SK-N-MC (cell line): ENCODE measurements around the gene ADGRG3.

Source experiments
- DNase-seq: peaks from one replicate; pipeline ENCODE4 v3.0.0-alpha.2; 2011; ENCODE audit warnings: low read depth, low spot score
- H3K27ac ChIP-seq: fragments of 200-600 bp; sonication (generic); 2 replicates; pipeline ENCODE4 v1.5.1; 2016; ENCODE audit warnings: mixed run types
- H3K36me3 ChIP-seq: fragments of 200-600 bp; sonication (generic); 2 replicates; pipeline ENCODE4 v1.6.1; 2017; ENCODE audit warnings: antibody characterized with exemption, low read length, mixed read lengths; ENCODE audit not compliant: insufficient read depth
- H3K4me3 ChIP-seq: fragments of 200-600 bp; sonication (generic); 2 replicates; pipeline ENCODE4 v1.5.1; 2016
- H3K9ac ChIP-seq: fragments of 200-600 bp; sonication (generic); 2 replicates; pipeline ENCODE4 v1.8.0; 2017; ENCODE audit warnings: mixed run types, mixed read lengths; ENCODE audit not compliant: insufficient read length
- H3K9me3 ChIP-seq: fragments of 200-600 bp; sonication (generic); 2 replicates; pipeline ENCODE4 v1.6.1; 2017; ENCODE audit warnings: low read depth, mild to moderate bottlenecking, antibody characterized with exemption, low read length, moderate library complexity, mixed read lengths
- EZH2 ChIP-seq: fragments of 200-600 bp; sonication (generic); IDR thresholded peaks from one replicate; pipeline ENCODE4 v1.6.1; 2017; ENCODE audit warnings: antibody characterized with exemption
- FOXP2 ChIP-seq: optimal IDR thresholded peaks from 2 replicates; pipeline ENCODE3; 2011; ENCODE audit warnings: mild to moderate bottlenecking, moderate library complexity; ENCODE audit not compliant: insufficient read depth; ENCODE audit errors: extremely low read length, control extremely low read depth
- POLR2AphosphoS5 ChIP-seq: IDR thresholded peaks from 2 replicates; pipeline ENCODE4 v1.6.1; 2012; ENCODE audit warnings: mild to moderate bottlenecking, low read depth, low read length, borderline replicate concordance

Gene ADGRG3

DNA sequence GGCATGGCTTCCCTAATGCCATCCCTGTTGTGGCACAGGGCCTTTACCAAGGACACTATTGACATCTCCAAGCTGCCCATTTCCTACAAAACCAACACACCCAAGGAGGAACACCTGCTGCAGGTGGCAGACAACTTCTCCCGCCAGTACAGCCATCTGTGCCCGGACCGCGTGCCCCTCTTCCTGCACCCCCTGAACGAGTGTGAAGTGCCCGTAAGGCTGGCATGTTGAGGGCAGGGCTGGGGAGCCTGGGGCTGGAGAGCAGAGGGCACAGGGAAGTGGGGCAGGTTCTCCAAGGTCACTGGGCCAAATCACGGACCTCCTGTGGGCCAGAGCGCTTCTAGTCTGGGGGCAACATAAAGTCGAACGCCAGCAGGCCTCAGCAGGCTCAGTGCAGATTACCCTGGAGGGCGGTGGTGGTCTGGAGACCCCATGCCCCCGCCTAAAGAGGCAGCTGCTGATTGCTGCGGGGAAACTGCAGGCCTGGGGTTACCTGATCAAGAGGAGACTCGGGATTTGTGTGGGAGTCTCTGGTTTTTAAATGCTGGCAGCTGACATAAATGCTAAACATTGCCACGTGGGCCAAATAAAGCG lies 30.8 kb downstream of the ADGRG3 start:
- H3K36me3 ChIP-seq = no peaks in the 10 kb centered on the region
- TF ChIP-seq FOXP2 = no peak
- TF ChIP-seq EZH2 = no peak
- no peak for TF ChIP-seq POLR2AphosphoS5
- H3K9ac ChIP-seq = no peak overlapping the region
- no peak overlapping the region for H3K4me3 ChIP-seq
- no peak for DNase-seq
- no peak overlapping the region for H3K27ac ChIP-seq
- no peaks in the 10 kb centered on the region for H3K9me3 ChIP-seq

DNA sequence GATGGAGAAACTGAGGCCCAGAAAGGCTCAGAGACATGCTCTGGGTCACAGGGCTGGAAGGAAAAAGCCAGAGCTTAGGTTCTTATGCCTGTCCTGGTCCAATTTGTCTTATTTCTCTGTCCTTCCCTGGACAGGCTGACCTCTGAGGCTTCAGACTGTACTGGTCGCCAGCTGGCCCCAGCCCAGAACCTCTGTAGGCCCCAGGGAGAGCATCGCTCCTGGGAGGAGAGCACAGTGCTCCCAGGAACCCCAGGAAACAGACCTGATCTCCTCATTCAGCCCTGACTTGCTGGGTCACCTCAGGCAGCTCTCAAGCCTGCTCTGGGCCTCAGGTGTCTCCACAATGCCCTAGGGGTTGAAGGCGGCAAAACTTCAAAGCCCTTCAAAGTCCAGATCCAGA lies 31.4 kb downstream of the ADGRG3 start:
- DNase-seq = no peak
- no peak overlapping the region for H3K4me3 ChIP-seq
- no peaks in the 10 kb centered on the region for H3K36me3 ChIP-seq
- no peak overlapping the region for H3K9ac ChIP-seq
- H3K9me3 ChIP-seq = no peaks in the 10 kb centered on the region
- TF ChIP-seq EZH2 (no peak), POLR2AphosphoS5 (no peak), FOXP2 (no peak)
- H3K27ac ChIP-seq = no peak overlapping the region

DNA sequence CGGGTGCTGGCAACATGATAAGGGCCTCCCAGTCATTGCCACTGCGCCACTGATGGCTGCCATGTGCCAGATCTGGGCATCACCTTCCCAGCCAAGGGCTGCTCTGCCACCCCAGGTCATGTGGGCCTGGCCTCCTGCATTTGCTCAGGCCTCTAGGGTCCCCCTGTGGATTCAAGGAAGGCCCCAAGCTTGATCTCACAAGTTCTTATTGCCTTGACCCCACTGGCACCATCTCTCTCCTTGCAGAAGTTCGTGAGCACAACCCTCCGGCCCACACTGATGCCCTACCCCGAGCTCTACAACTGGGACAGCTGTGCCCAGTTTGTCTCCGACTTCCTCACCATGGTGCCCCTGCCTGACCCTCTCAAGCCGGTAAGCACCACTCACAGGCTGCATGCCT lies 31.8 kb downstream of the ADGRG3 start:
- H3K9me3 ChIP-seq = no peaks in the 10 kb centered on the region
- TF ChIP-seq POLR2AphosphoS5 = no peak
- TF ChIP-seq EZH2 = no peak
- TF ChIP-seq FOXP2 = no peak
- H3K9ac ChIP-seq = no peak overlapping the region
- DNase-seq = no peak
- H3K27ac ChIP-seq = no peak overlapping the region
- H3K4me3 ChIP-seq = no peak overlapping the region
- H3K36me3 ChIP-seq = no peaks in the 10 kb centered on the region

DNA sequence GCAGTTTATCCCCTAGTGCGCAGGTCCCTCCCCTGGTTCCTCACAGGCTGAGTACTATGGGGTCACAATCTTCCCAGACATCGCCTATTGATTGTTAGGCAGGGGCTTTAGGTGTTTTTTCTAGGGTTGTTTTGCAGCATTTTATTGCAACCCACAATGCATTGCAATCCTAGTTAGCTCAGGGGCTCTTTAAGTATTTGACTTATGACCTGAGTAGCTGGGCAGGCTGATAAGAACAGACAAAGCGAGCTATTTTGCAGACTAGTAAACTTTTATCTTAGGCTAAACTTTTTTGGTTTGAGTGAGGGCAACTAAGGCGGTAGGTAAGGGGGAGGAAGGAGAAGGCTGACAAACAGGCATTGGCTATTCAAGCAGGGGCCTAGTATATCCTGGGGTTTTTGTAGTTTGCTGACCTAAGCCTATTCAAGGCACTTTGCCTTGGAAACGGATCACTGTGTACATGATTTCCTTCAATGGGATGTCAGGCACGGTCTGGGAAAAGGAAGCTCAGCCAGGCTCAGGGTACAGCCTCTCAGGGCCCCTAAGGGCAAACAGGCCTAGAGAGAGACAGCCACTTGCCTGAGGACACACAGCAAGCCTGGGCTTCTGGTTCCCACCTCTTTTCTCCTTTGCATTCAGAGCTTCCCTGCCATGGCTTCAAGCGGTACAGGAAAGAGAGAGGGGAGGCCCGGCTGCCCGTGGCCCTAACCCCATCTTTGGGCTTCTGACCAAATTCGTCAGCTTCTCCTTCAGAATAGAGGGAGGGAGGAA lies 32.9 kb downstream of the ADGRG3 start:
- H3K9me3 ChIP-seq = no peaks in the 10 kb centered on the region
- TF ChIP-seq FOXP2 (no peak), POLR2AphosphoS5 (no peak), EZH2 (no peak)
- no peaks in the 10 kb centered on the region for H3K36me3 ChIP-seq
- H3K9ac ChIP-seq = no peak overlapping the region
- no peak overlapping the region for H3K27ac ChIP-seq
- DNase-seq = no peak
- H3K4me3 ChIP-seq = no peak overlapping the region

DNA sequence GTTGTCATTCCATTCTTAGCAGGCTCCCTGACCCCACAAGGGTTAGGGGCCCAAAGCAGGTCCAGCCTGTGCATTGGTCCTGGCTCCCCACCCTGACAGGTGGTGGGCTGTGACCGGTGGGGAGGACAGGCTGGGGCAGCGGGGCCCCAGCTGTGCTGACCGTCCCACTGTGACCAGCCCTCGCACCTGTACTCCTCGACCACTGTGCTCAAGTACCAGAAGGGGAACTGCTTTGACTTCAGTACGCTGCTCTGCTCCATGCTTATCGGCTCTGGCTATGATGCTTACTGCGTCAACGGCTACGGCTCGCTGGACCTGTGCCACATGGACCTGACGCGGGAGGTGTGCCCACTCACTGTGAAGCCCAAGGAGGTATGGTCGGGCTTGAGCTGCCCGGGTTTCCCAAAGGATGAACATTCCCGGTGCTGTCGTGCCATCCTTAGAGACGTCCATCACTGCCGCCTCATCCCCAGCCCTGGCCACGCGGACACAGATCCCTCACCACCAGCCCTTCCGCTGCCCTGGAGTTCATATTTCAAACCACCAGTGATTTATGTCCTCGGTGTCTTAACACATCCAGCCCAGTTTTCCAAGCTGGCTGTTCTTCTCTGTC lies 33.8 kb downstream of the ADGRG3 start:
- TF ChIP-seq FOXP2 (no peak), POLR2AphosphoS5 (no peak), EZH2 (no peak)
- DNase-seq = no peak
- Histone ChIP-seq H3K9ac (no peak overlapping the region), H3K27ac (no peak overlapping the region), H3K36me3 (no peaks in the 10 kb centered on the region), H3K9me3 (no peaks in the 10 kb centered on the region), H3K4me3 (no peak overlapping the region)

DNA sequence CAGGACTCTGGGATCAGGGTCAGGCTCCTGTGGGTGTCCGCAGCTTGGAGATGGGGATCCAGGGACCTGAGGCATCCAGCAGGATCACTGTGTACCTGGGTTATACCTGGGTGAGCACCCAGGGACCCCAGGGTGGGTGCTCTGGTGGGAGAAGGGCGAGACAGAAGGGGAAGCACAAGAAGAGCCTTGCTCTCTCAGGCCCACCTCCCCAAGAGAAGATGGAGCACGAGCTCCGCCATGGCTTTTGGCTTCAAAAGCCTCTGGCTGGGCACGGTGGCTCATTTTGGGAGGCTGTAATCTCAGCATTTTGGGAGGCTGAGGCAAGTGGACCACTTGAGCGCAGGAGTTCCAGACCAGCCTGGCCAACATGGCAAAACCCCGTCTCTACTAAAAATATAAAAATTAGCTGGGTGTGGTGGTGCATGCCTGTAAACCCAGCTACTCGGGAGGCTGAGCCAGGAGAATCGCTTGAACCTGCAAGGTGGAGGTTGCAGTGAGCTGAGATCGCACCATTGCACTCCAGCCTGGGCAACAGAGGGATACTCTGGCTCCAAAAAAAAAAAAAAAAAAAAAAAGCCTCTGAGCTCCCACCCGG lies 35.4 kb downstream of the ADGRG3 start:
- H3K4me3 ChIP-seq = no peak overlapping the region
- no peak for DNase-seq
- TF ChIP-seq EZH2 (no peak), FOXP2 (no peak), POLR2AphosphoS5 (no peak)

DNA sequence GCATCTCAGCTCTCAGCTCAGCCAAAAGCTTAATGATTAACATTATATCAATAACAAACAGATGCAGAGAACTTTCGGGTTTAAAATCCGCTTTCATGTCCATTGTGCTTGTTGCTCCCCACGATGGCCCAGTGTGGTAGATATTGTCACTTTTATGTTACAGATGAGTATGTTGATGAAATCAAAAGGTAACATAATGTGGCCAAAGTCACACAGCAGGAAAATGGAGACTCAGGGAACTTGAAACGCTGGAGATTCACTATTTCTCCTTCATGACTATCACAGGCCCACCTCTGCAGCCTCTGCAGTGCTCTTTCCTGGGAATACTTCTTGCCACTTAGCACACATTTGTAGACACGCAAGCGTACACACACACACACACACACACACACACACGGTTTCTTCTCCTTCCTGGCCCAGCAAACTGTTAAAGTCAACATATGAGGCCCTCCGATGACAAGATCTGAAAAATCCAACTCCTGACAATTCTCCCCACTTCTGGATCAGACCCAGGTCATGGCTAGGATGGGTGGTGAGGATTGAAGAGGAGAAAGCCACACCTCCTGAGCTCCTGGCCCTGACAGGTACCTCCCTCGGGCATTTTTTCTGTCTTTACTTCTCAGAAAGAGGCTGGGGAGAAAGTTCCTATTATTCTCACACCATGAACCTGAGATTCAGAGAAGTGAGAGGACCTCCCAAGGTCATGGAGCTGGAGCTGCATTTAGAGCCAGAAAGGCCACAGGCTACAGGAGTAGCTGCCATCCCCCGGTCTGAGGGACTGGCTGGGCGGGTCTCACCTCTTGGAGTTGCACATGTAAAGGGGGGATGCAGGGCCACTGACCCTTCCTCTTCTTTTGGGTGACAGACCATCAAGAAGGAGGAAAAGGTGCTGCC lies 36.2 kb downstream of the ADGRG3 start:
- Histone ChIP-seq H3K27ac (no peak overlapping the region), H3K4me3 (no peak overlapping the region), H3K36me3 (no peaks in the 10 kb centered on the region), H3K9ac (no peak overlapping the region), H3K9me3 (no peaks in the 10 kb centered on the region)
- no peak for TF ChIP-seq POLR2AphosphoS5
- no peak for DNase-seq

More for the DNA sequence above, 35.4 kb downstream of the ADGRG3 start:
- H3K27ac ChIP-seq = no peak overlapping the region
- H3K36me3 ChIP-seq = no peaks in the 10 kb centered on the region
- no peaks in the 10 kb centered on the region for H3K9me3 ChIP-seq
- no peak overlapping the region for H3K9ac ChIP-seq

DNA sequence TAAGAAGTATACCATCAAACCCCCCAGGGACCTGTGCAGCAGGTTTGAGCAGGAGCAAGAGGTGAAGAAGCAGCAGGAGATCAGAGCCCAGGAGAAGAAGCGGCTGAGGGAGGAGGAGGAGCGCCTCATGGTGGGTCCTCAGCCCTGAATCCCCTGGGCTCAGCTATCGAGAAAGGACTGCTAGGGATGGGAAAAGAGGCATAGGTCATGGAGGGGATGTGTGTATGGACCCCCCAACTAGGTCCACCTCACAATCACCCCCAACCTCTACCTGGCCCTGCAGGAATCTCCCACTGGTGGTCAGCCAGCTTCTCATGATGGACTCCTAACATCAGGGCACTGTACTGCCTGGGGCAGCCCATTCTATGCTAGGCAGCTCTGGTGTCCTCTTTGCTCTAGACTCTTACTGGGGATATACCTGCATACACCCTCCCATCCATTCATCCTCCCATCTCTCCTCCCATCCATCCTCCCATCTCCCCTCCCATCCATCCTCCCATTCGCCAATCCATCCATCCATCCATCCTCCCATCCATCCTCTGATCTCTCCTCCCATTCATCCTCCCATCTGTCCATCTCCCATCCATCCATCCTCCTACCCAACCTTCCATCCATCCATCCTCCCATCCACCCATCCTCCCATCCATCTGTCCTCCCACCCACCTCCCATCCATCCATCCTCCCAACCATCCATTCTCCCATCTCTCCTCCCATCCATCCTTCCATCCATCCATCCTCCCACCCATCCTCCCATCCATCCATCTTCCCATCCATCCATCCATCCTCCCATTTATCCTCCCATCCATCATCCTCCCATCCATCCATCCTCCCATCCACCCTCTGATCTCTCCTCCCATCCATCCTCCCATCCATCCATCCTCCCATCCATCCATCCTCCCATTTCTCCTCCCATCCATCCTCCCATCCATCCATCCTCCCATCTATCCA lies 37.1 kb downstream of the ADGRG3 start:
- TF ChIP-seq POLR2AphosphoS5 (no peak), FOXP2 (no peak), EZH2 (no peak)
- Histone ChIP-seq H3K36me3 (no peaks in the 10 kb centered on the region), H3K9me3 (no peaks in the 10 kb centered on the region), H3K27ac (no peak overlapping the region), H3K9ac (no peak overlapping the region), H3K4me3 (no peak overlapping the region)
- DNase-seq = no peak
